GM18502 (cell line): ENCODE data around the gene PPM1N.
A peak's percentile ranks its signal among the peaks of the same experiment; 100 is the strongest.

Experiments
- ATAC-seq: cut with Tn5 transposase; IDR thresholded peaks from one replicate; pipeline ENCODE4 v1.9.1; 2021; ENCODE audit warnings: mild to moderate bottlenecking; ENCODE audit not compliant: unreplicated experiment, poor library complexity

The PPM1N gene

DNA sequence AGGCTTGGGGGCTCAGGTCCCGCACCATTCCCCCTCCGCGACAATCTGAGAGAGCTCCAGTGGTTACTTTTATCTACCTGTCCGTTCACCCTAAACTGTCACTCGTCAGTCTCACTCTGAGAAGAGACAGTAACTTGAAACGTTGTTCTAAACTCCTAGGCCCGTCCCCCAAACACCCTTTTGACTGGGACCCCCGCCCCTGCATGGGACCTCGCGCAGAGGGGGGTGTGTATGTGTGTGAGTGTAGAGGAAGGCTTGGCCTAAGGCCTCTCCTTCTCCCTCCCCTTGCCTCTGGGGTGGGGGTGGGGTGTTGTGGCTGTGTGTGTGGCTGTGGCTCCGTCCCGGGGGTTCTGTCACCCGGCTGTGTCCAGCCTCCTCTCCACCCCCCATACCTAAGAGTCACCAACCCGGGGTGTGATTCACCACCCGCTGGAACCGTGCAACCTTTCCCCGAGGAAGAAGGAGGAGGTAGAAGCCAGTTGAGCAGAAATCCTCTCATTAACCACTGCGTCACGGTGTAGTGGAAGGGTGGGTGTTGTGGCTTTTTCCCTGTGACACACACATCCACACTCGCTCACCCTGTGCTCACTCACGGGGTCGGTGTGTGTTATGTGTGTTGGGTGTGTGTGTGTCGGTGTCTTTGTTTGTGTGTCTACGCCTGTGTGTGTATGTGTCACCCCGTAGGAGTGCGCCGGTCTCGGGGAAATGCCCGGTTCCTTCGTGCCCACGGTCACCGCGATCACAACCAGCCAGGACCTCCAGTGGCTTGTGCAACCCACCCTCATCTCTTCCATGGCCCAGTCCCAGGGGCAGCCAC lies 28.1 kb upstream of the PPM1N start:
- no peak for ATAC-seq

DNA sequence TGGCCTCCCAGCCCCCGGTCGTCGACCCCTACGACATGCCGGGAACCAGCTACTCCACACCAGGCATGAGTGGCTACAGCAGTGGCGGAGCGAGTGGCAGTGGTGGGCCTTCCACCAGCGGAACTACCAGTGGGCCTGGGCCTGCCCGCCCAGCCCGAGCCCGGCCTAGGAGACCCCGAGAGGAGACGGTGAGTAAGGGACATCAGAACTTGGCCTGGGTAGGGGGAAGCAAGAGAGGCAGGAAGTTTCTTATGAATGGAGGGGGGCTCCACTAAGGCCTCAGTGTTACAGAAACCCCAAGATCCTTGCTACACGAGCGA lies 27.5 kb upstream of the PPM1N start:
- no peak for ATAC-seq

- ATAC-seq, result no peak
Observed at GRCh38 chr19:45471111-45471930, 26.9 kb upstream of the PPM1N start.

GRCh38 chr19:45471931-45472562 lies 26.2 kb upstream of the PPM1N start:
- ATAC-seq, result no peak

DNA sequence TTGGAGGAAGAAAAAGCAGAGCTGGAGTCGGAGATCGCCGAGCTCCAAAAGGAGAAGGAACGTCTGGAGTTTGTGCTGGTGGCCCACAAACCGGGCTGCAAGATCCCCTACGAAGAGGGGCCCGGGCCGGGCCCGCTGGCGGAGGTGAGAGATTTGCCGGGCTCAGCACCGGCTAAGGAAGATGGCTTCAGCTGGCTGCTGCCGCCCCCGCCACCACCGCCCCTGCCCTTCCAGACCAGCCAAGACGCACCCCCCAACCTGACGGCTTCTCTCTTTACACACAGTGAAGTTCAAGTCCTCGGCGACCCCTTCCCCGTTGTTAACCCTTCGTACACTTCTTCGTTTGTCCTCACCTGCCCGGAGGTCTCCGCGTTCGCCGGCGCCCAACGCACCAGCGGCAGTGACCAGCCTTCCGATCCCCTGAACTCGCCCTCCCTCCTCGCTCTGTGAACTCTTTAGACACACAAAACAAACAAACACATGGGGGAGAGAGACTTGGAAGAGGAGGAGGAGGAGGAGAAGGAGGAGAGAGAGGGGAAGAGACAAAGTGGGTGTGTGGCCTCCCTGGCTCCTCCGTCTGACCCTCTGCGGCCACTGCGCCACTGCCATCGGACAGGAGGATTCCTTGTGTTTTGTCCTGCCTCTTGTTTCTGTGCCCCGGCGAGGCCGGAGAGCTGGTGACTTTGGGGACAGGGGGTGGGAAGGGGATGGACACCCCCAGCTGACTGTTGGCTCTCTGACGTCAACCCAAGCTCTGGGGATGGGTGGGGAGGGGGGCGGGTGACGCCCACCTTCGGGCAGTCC lies 25.5 kb upstream of the PPM1N start:
- no peak for ATAC-seq

GRCh38 chr19:45473367-45473681 lies 24.9 kb upstream of the PPM1N start:
- ATAC-seq, result no peak

DNA sequence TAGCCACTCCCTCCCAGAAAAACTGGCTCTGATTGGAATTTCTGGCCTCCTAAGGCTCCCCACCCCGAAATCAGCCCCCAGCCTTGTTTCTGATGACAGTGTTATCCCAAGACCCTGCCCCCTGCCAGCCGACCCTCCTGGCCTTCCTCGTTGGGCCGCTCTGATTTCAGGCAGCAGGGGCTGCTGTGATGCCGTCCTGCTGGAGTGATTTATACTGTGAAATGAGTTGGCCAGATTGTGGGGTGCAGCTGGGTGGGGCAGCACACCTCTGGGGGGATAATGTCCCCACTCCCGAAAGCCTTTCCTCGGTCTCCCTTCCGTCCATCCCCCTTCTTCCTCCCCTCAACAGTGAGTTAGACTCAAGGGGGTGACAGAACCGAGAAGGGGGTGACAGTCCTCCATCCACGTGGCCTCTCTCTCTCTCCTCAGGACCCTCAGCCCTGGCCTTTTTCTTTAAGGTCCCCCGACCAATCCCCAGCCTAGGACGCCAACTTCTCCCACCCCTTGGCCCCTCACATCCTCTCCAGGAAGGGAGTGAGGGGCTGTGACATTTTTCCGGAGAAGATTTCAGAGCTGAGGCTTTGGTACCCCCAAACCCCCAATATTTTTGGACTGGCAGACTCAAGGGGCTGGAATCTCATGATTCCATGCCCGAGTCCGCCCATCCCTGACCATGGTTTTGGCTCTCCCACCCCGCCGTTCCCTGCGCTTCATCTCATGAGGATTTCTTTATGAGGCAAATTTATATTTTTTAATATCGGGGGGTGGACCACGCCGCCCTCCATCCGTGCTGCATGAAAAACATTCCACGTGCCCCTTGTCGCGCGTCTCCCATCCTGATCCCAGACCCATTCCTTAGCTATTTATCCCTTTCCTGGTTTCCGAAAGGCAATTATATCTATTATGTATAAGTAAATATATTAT lies 24.3 kb upstream of the PPM1N start:
- ATAC-seq, result no peak

GRCh38 chr19:45474606-45475521 lies 23.4 kb upstream of the PPM1N start:
- ATAC-seq, result no peak

GRCh38 chr19:45475537-45476291 lies 22.5 kb upstream of the PPM1N start:
- ATAC-seq, result no peak

- no peak for ATAC-seq
Observed at GRCh38 chr19:45476304-45476703, 21.9 kb upstream of the PPM1N start.

GRCh38 chr19:45477186-45477585 lies 21.1 kb upstream of the PPM1N start:
- ATAC-seq, result no peak

- ATAC-seq, result peak; percentile 9
Observed at GRCh38 chr19:45477713-45478453, 20.4 kb upstream of the PPM1N start.

- peak; percentile 66 for ATAC-seq
Observed at GRCh38 chr19:45478454-45479238, 19.6 kb upstream of the PPM1N start.

DNA sequence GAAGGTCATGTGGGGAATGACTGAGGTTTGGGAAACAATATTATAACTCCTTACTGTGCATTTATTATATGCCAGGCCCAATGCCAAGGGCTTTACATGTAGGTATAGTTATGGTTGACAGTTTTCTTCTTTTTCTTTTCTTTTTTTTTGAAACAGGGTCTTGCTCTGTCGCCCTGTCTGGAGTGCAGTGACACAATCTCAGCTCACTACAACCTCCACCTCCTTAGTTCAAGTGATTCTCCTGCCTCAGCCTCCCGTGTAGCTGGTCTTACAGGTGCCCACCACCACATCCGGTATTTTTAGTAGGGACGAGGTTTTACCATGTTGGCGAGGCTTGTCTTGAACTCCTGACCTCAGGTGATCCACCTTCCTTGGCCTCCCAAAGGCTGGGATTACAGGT lies 15.2 kb upstream of the PPM1N start:
- no peak for ATAC-seq

- no peak for ATAC-seq
Observed at GRCh38 chr19:45484273-45484945, 13.8 kb upstream of the PPM1N start.
